Measurements from ENCODE around the gene CPA2. TPM values are rescaled to one million over a fixed set of nuclear protein-coding genes. Genes with fewer than 3 reads are reported as not detected.
"Not testable (repeated sequence)": the region's sequence is repeated elsewhere in the genome, so short reads cannot be mapped to it uniquely, and the experiment has no call there.

The CPA2 gene
- total RNA-seq, 1 donor from 2014 or later, result 85.0 TPM

GRCh38 chr7:130304878-130305277 is 38.2 kb downstream of the CPA2 start:
- Mint-ChIP-seq H3K36me3 (ENCODE audit: insufficient read depth) (peaks cover 3% of the 10 kb centered on the region), H3K27me3 (no peaks in the 10 kb centered on the region), H3K27ac (no peak overlapping the region), H3K4me1 (ENCODE audit: low read depth) (peaks cover 15% of the 10 kb centered on the region), H3K9me3 (ENCODE audit: low read depth) (no peaks in the 10 kb centered on the region), H3K4me3 (ENCODE audit: low read depth) (no peak overlapping the region)
- no peak for TF ChIP-seq CTCF (IDR thresholded peaks at IDR 0.05; ENCODE audit: unreplicated experiment)
- DNase-seq (ENCODE audit: low spot score, unreplicated experiment), result no peak

- Mint-ChIP-seq H3K27ac (no peak overlapping the region), H3K36me3 (ENCODE audit: insufficient read depth) (peaks cover 3% of the 10 kb centered on the region), H3K27me3 (no peaks in the 10 kb centered on the region), H3K4me3 (ENCODE audit: low read depth) (no peak overlapping the region), H3K4me1 (ENCODE audit: low read depth) (peaks cover 15% of the 10 kb centered on the region), H3K9me3 (ENCODE audit: low read depth) (no peaks in the 10 kb centered on the region)
- no peak for TF ChIP-seq CTCF (IDR thresholded peaks at IDR 0.05; ENCODE audit: unreplicated experiment)
- DNase-seq (ENCODE audit: low spot score, unreplicated experiment), result no peak
Measured at GRCh38 chr7:130305433-130306042, 38.9 kb downstream of the CPA2 start.

GRCh38 chr7:130309986-130310385 is 43.3 kb downstream of the CPA2 start:
- Mint-ChIP-seq H3K27ac (no peak overlapping the region), H3K4me1 (ENCODE audit: low read depth) (no peaks in the 10 kb centered on the region), H3K4me3 (ENCODE audit: low read depth) (no peak overlapping the region), H3K36me3 (ENCODE audit: insufficient read depth) (peaks cover 5% of the 10 kb centered on the region), H3K9me3 (ENCODE audit: low read depth) (peaks cover 8% of the 10 kb centered on the region), H3K27me3 (no peaks in the 10 kb centered on the region)
- TF ChIP-seq CTCF (IDR thresholded peaks at IDR 0.05; ENCODE audit: unreplicated experiment), result no peak
- DNase-seq (ENCODE audit: low spot score, unreplicated experiment), result no peak

- DNase-seq (ENCODE audit: low spot score, unreplicated experiment), result no peak
- H3K27me3 Mint-ChIP-seq, result no peaks in the 10 kb centered on the region
- H3K4me3 Mint-ChIP-seq (ENCODE audit: low read depth), result no peak overlapping the region
- peaks cover 8% of the 10 kb centered on the region for H3K9me3 Mint-ChIP-seq (ENCODE audit: low read depth)
- no peak overlapping the region for H3K27ac Mint-ChIP-seq
- H3K4me1 Mint-ChIP-seq (ENCODE audit: low read depth), result no peaks in the 10 kb centered on the region
- peaks cover 5% of the 10 kb centered on the region for H3K36me3 Mint-ChIP-seq (ENCODE audit: insufficient read depth)
- TF ChIP-seq CTCF (IDR thresholded peaks at IDR 0.05; ENCODE audit: unreplicated experiment), result no peak
Measured at GRCh38 chr7:130314305-130314704, 47.6 kb downstream of the CPA2 start.

GRCh38 chr7:130319541-130319940 is 52.9 kb downstream of the CPA2 start:
- no peaks in the 10 kb centered on the region for H3K36me3 Mint-ChIP-seq (ENCODE audit: insufficient read depth)
- H3K27me3 Mint-ChIP-seq, result no peaks in the 10 kb centered on the region
- no peaks in the 10 kb centered on the region for H3K4me1 Mint-ChIP-seq (ENCODE audit: low read depth)
- H3K27ac Mint-ChIP-seq, result no peak overlapping the region
- H3K4me3 Mint-ChIP-seq (ENCODE audit: low read depth), result no peak overlapping the region
- TF ChIP-seq CTCF (IDR thresholded peaks at IDR 0.05; ENCODE audit: unreplicated experiment), result no peak
- DNase-seq (ENCODE audit: low spot score, unreplicated experiment), result no peak
- H3K9me3 Mint-ChIP-seq (ENCODE audit: low read depth), result no peaks in the 10 kb centered on the region

- not testable (repeated sequence) for H3K4me3 Mint-ChIP-seq (ENCODE audit: low read depth); H3K36me3 Mint-ChIP-seq (ENCODE audit: insufficient read depth); H3K4me1 Mint-ChIP-seq (ENCODE audit: low read depth); DNase-seq (ENCODE audit: low spot score, unreplicated experiment); H3K27ac Mint-ChIP-seq; H3K9me3 Mint-ChIP-seq (ENCODE audit: low read depth); H3K27me3 Mint-ChIP-seq
Measured at GRCh38 chr7:130321542-130322229, 55.0 kb downstream of the CPA2 start.

Data from progenitor cell of endocrine pancreas (in vitro differentiated cells).